Vagina (tissue), 2 donors: Measurements from ENCODE around the gene CADM4. TPM values are rescaled to one million over a fixed set of nuclear protein-coding genes. Genes with fewer than 3 reads are reported as not detected.

Experiments used
- DNase-seq, 2 donors: peaks; one replicate each; pipeline ENCODE4 v3.0.0-alpha.2; 2017; ENCODE audit errors: extremely low spot score in 2 of 2
- H3K27ac ChIP-seq: fragments of 200-600 bp; sonication (generic); one replicate; pipeline ENCODE4 v1.5.1; 2019
- H3K27me3 ChIP-seq: fragments of 200-600 bp; sonication (generic); one replicate; pipeline ENCODE4 v1.5.1; 2019
- H3K36me3 ChIP-seq, 2 donors: fragments of 200-600 bp; sonication (generic); one replicate each; pipeline ENCODE4 v1.5.1; 2017 to 2019
- H3K4me1 ChIP-seq: fragments of 200-600 bp; sonication (generic); one replicate; pipeline ENCODE4 v1.5.1; 2019
- H3K4me3 ChIP-seq, 2 donors: fragments of 200-600 bp; sonication (generic); 1 replicate in 1 of 2; 2 replicates in 1 of 2; pipeline ENCODE4 v1.5.1; 2016 to 2019
- H3K9me3 ChIP-seq: fragments of 200-600 bp; sonication (generic); one replicate; pipeline ENCODE4 v1.5.1; 2019
- POLR2A ChIP-seq, 2 donors: fragments of 450-650 bp; IDR thresholded peaks; one replicate each; pipeline ENCODE4 v1.6.1; 2017; ENCODE audit warnings: antibody characterized with exemption in 2 of 2, mild to moderate bottlenecking in 2 of 2, moderate library complexity in 2 of 2
- POLR2AphosphoS5 ChIP-seq, 2 donors: sonication (generic); formaldehyde crosslinking; IDR thresholded peaks; one replicate each; pipeline ENCODE4 v1.9.0; 2017; ENCODE audit warnings: antibody characterized with exemption in 2 of 2, mild to moderate bottlenecking in 2 of 2, low read depth in 1 of 2; ENCODE audit not compliant: insufficient read depth in 1 of 2
- intact Hi-C: fragments of 100-400 bp; cut with DNase I; formaldehyde crosslinking; loops from one replicate; pipeline ENCODE4 v1.15.1; 2023
- total RNA-seq: library from RNA; depleted of rRNA; stranded (reverse); fragments of >200 nt; gene quantifications from one replicate; pipeline ENCODE4 v1.2.3, GENCODE V29; 2016
- TF ChIP-seq, protein P1 (sequence below), 3 experiments: fragments of 450-650 bp in 2 of 3; fragments of 200-600 bp in 1 of 3; sonication (generic) in 1 of 3; IDR thresholded peaks; one replicate each; pipeline ENCODE4 v1.5.1; 2017 to 2019; ENCODE audit warnings: antibody characterized with exemption in 3 of 3, mild to moderate bottlenecking in 2 of 3, moderate library complexity in 2 of 3

Gene CADM4
- total RNA-seq, 1 donor from 2014 or later: 4.7 TPM

DNA sequence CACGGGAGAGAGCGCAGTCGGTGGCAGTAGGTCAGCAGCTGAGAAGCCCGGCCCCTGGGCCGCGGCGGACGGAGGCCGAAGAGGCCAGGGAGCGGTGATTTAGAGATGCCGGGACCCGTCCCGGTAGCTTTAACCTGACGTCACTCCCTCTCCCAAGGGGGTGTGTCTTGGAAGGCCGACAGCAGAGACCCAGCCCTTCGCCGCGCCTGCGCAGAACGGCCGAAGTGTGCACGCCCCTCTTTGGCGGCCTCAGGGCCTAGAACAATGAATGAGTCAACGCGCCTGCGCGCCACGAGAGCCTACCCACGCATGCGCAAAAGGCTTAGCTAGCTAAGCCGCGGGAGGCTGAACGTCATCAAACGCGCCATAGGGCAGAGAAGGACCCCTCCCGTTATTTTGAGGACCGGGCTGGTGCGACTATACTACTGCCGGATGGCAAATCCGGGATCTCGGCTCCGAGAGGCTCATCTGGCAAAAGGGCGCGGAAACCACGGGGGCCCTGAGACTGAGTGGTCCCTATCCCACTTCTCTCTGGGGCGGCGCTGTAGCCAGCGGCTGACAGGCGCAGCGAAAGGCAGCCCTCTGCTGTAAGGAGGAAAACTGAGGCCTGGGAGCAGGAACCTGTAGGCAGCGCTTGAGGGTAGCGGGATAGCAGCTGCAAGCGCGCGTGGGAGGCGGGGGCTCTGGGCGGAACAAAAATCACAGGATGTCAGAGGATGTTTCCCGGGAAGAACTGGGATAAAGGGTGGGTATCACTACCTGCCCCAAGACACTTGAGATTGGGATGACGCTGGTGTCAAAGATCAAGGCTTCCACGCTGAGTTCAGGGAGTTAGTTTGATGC lies 43.4 kb downstream of the CADM4 start, which contains the start of the genes IRGQ and ZNF576:
IRGQ (minus strand) TSS at position 136 of the 843 bp plus-strand sequence. CDS start 796 bp downstream, outside the sequence.
ZNF576 (plus strand) TSS at position 597 of the 843 bp plus-strand sequence. CDS start 514 bp downstream, outside the sequence.
- no peaks in the 10 kb centered on the region for H3K27me3 ChIP-seq
- peak within 1 kb of the TSS; percentile 62 to 64 for H3K4me3 ChIP-seq
- peak; percentile 99 to 100 for DNase-seq
- H3K9me3 ChIP-seq: no peaks in the 10 kb centered on the region
- peak within 1 kb of the TSS; percentile 96 for H3K27ac ChIP-seq
- intact Hi-C loops: no loop called here
- peaks cover 0 to 35% of the 10 kb centered on the region in 2 donors for H3K36me3 ChIP-seq
- TF ChIP-seq POLR2A (IDR thresholded peaks at IDR 0.05) (peak; percentile 20 to 90), POLR2AphosphoS5 (IDR thresholded peaks at IDR 0.05; ENCODE audit: insufficient read depth in 1 of 2, low read depth in 1 of 2) (peak; percentile 98 to 100)
- TF ChIP-seq, protein P1, sequence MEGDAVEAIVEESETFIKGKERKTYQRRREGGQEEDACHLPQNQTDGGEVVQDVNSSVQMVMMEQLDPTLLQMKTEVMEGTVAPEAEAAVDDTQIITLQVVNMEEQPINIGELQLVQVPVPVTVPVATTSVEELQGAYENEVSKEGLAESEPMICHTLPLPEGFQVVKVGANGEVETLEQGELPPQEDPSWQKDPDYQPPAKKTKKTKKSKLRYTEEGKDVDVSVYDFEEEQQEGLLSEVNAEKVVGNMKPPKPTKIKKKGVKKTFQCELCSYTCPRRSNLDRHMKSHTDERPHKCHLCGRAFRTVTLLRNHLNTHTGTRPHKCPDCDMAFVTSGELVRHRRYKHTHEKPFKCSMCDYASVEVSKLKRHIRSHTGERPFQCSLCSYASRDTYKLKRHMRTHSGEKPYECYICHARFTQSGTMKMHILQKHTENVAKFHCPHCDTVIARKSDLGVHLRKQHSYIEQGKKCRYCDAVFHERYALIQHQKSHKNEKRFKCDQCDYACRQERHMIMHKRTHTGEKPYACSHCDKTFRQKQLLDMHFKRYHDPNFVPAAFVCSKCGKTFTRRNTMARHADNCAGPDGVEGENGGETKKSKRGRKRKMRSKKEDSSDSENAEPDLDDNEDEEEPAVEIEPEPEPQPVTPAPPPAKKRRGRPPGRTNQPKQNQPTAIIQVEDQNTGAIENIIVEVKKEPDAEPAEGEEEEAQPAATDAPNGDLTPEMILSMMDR (IDR thresholded peaks at IDR 0.05): no peak
- H3K4me1 ChIP-seq: peaks cover 39% of the 10 kb centered on the region

DNA sequence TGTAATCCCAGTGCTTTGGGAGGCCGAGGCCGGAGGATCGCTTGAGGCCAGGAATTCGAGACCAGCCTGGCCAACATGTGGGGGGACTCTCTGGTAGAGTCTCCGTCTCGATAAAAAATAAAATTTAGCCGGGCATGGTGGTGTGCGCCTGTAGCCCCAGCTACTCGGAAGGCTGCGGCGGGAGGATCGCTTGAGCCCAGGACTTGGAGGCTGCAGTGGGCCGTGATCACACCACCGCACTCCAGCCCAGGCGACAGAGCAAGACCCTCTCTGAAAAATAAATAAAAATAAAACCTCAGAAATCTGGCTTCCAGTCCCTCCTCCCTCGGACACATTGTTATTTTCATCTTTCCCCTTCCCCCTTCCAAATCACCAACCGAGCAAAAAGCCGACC lies 44.0 kb downstream of the CADM4 start:
- peak overlapping the region; percentile 52 to 62 for H3K4me3 ChIP-seq
- H3K27ac ChIP-seq: peak overlapping the region; percentile 96
- peaks cover 0 to 38% of the 10 kb centered on the region in 2 donors for H3K36me3 ChIP-seq
- no peaks in the 10 kb centered on the region for H3K9me3 ChIP-seq
- TF ChIP-seq POLR2A (IDR thresholded peaks at IDR 0.05): no peak
- no peak for TF ChIP-seq POLR2AphosphoS5 (IDR thresholded peaks at IDR 0.05; ENCODE audit: insufficient read depth in 1 of 2, low read depth in 1 of 2)
- TF ChIP-seq, protein P1 (IDR thresholded peaks at IDR 0.05): peak in 1 of 3 experiments; percentile 13
- peaks cover 39% of the 10 kb centered on the region for H3K4me1 ChIP-seq
- no peak for DNase-seq
- intact Hi-C loops: no loop called here
- H3K27me3 ChIP-seq: no peaks in the 10 kb centered on the region

DNA sequence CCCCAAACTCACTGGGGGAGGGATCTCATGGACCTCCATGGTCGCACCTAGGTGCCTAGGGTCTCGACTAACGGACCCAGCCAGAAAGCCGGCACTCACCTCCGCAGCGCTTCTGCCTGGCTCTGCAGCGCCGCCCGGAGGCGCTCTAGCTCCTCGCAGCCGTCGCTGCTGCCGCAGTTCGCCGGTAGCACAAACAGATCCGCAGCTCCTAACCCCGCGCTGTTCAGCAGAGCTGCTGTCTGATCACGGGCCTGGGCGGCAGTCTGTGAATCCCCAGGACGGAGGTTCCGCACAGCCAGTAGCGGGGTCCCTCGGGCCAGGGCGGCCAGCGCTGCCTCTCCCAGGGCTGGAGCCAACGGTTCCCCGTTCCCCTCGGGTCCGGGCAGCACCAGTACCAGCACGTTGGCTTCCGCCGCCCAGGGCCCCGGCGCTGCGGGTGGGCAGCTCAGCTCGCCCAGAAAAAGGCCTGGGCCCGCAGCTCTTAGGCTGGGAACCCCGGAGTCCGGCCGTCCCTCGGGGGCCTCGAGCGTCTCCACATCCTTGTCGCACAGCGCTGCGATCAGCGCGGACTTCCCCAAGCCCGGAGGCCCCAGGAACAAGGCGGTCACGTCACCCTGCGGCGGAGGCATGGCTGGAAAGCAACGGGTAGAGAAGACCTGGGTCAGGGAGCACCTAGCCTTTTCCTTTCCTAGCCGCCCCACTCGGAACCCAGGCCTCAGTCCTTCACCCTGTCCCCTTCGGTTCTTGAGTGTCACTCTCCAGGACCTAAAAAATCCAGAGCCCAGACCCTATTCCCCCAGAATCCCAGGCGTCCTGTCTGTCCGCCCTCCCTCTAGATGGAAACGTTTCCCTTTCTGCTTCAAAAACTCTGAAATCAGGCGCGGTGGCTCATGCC lies 44.7 kb downstream of the CADM4 start:
- no peaks in the 10 kb centered on the region for H3K27me3 ChIP-seq
- H3K4me1 ChIP-seq: peaks cover 39% of the 10 kb centered on the region
- no peak for DNase-seq
- H3K27ac ChIP-seq: peak overlapping the region; percentile 96
- peak overlapping the region; percentile 52 to 62 for H3K4me3 ChIP-seq
- H3K36me3 ChIP-seq: peaks cover 0 to 37% of the 10 kb centered on the region in 2 donors
- intact Hi-C loops: no loop called here
- TF ChIP-seq POLR2AphosphoS5 (IDR thresholded peaks at IDR 0.05; ENCODE audit: insufficient read depth in 1 of 2, low read depth in 1 of 2): no peak
- TF ChIP-seq, protein P1 (IDR thresholded peaks at IDR 0.05): peak in 2 of 3 experiments; percentile 35 to 65
- H3K9me3 ChIP-seq: no peaks in the 10 kb centered on the region

DNA sequence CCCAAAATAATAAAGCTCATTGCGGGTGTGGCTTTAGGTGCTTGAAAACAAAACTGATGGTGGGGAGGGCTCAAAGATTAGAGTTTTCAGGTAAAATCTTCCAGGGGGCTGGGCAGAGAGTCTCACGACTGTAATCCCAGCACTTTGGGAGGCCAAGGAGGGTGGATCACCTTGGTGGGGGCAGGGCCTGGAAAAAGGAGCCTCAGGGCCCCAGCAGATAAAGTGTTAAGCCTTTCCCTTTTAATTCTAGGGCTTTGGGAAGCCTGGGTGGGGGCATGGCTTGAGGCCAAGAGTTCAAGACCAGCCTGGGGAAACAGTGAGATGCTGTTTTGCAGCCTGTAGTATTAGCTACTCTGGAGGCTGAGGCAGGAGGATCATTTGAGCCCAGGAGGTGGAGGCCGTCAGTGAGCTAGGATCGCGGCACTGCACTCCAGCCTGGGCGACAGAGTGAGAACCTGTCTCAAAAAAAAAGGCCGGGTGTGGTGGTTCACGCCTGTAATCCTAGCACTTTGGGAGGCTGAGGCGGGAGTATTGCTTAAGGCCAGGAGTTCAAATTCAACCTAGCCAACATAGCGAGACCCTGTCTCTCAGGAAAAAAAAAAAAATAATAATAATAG lies 45.5 kb downstream of the CADM4 start:
- intact Hi-C loops: no loop called here
- TF ChIP-seq, protein P1 (IDR thresholded peaks at IDR 0.05): no peak
- no peak for TF ChIP-seq POLR2AphosphoS5 (IDR thresholded peaks at IDR 0.05; ENCODE audit: insufficient read depth in 1 of 2, low read depth in 1 of 2)
- TF ChIP-seq POLR2A (IDR thresholded peaks at IDR 0.05): no peak
- peak overlapping the region; percentile 96 for H3K27ac ChIP-seq

More for the DNA sequence above, 45.5 kb downstream of the CADM4 start:
- DNase-seq: no peak
- H3K9me3 ChIP-seq: no peaks in the 10 kb centered on the region
- H3K27me3 ChIP-seq: no peaks in the 10 kb centered on the region
- peaks cover 39% of the 10 kb centered on the region for H3K4me1 ChIP-seq
- H3K36me3 ChIP-seq: peaks cover 0 to 33% of the 10 kb centered on the region in 2 donors
- H3K4me3 ChIP-seq: peak overlapping the region; percentile 52 to 62
